Measurements from ENCODE around the gene EXD3. TPM values are rescaled to one million over a fixed set of nuclear protein-coding genes. Genes with fewer than 3 reads are reported as not detected.

Gene EXD3
- total RNA-seq, 1 donor, result 7.3 TPM

DNA sequence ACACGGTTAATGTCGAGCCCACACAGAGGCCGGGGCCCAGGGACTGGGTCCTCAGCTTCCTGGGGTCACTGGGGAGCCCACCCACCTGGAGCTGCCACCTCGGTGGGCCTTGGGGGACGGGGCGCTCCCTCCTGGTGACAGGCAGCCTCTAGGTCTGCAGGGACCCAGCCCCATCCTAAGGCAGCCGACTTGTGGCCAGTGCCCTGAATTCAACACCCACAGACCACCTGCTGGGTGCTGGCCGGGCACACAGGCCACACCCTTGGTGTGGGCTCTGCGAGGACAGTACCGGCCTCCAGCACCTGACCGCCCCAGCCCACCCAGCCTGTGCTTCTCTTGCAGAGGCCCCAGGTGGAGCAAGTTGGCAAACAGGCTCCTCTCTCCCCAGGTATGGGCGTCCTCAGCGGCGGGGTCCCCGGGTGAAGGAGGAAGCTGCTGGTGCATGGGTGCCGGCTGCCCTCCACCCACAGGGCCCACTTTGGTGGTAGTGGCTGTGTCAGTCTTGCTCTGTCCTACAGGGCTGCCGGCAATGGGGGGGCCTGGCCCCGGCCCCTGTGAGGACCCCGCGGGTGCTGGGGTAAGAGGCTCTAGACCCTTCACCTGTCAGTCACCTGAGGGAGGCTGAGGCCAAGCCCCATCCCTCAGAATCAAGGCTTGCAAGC, 9.9 kb upstream of the EXD3 start:
- TF ChIP-seq, protein P1, sequence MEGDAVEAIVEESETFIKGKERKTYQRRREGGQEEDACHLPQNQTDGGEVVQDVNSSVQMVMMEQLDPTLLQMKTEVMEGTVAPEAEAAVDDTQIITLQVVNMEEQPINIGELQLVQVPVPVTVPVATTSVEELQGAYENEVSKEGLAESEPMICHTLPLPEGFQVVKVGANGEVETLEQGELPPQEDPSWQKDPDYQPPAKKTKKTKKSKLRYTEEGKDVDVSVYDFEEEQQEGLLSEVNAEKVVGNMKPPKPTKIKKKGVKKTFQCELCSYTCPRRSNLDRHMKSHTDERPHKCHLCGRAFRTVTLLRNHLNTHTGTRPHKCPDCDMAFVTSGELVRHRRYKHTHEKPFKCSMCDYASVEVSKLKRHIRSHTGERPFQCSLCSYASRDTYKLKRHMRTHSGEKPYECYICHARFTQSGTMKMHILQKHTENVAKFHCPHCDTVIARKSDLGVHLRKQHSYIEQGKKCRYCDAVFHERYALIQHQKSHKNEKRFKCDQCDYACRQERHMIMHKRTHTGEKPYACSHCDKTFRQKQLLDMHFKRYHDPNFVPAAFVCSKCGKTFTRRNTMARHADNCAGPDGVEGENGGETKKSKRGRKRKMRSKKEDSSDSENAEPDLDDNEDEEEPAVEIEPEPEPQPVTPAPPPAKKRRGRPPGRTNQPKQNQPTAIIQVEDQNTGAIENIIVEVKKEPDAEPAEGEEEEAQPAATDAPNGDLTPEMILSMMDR (IDR thresholded peaks at IDR 0.05; ENCODE audit: insufficient read depth, low read depth, low read length), result no peak
- no peak overlapping the region for H3K4me3 ChIP-seq (ENCODE audit: low read depth, low read length)
- DNase-seq (ENCODE audit: low read depth), result no peak

DNA sequence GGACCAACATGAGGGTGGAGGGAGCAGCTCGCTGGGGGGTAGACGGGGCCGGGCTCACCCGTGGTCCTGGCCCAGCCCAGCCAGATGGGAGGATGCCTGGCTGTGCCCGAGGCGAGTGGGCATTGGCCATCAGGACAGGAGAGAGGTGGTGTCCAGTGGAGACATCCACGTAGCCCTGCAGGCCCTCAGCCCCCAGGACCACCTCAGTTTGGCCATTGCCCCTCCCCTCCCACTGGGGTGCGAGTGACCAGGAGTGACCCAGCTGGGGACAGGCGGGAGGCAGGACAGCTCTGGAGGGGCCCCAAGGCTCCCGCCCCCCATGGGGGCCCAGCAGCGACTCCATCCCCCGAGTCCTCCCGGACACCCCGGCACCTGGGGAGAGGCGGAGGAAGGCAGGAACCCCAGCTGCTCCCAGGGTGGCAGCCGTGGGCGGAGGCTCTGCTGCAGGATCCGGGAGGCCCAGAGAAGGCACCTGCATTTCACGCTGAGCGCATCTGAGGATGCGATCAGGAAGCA, 8.5 kb upstream of the EXD3 start:
- TF ChIP-seq, protein P1 (IDR thresholded peaks at IDR 0.05; ENCODE audit: insufficient read depth, low read depth, low read length), result no peak
- no peak overlapping the region for H3K4me3 ChIP-seq (ENCODE audit: low read depth, low read length)
- DNase-seq (ENCODE audit: low read depth), result no peak

DNA sequence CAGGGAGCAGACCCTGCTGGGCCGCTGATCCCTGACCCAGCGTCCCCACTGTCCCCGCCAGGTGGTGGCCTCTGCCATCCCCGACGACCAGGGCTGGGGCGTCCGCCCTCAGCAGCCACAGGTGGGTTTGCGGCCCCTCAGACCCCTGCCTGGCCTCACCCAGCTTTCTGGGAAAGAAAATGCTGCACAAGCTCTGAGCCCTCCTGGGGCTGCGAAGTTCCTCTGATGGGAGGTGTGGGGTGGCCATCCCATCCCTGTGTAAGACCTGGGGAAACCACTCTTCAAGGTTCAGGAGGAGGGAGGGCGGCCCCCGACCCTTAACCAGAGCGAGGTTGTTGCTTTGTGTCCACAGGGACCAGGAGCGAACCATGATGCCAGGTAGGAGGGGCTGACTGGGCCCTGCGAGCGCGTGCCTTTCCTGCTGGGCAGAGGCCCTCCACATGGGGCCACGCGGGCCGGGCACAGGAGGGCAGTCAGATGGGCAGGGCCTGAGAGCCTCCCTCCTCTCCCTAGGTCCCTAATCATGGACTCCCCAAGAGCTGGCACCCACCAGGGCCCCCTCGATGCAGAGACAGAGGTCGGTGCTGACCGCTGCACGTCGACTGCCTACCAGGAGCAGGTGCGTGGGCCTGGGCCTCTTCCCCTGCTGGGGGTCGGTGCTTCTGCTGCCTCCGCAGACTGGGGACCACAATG, 7.9 kb upstream of the EXD3 start:
- TF ChIP-seq, protein P1 (IDR thresholded peaks at IDR 0.05; ENCODE audit: insufficient read depth, low read depth, low read length), result no peak
- no peak for DNase-seq (ENCODE audit: low read depth)
- no peak overlapping the region for H3K4me3 ChIP-seq (ENCODE audit: low read depth, low read length)

DNA sequence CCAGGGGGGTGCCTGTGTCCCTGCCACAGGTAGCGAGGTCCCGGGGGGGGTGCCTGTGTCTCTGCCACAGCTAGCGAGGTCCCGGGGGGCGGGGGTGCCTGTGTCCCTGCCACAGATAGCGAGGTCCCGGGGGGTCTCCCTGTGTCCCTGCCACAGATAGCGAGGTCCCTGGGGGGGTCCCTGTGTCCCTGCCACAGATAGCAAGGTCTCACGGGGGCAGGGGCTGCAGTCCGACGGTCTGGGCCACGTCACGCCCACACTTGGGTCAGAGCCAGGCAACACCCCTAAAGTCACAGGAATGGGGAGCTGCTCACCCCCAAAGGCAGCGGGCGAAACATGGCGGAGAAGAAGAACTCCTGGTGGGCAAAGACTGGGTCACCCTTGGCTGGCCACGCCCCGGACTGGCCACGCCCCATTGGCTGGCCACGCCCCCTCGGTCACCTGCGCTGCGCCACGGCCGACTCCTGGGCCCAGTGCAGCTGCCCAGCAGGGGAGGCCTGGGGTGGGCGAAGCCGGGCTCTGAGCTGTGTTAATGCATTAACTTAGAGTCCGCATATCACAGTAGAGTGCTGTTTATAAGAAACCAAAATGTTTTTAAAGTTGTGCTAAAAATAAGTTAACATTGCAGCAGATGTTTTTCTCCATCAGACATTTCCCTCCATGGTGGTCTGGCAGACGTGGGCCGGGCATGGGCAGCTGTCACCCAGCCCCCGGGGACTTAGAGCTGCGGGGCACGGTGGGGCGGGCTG, 7.2 kb upstream of the EXD3 start:
- no peak overlapping the region for H3K4me3 ChIP-seq (ENCODE audit: low read depth, low read length)
- TF ChIP-seq, protein P1 (IDR thresholded peaks at IDR 0.05; ENCODE audit: insufficient read depth, low read depth, low read length), result no peak
- no peak for DNase-seq (ENCODE audit: low read depth)

DNA sequence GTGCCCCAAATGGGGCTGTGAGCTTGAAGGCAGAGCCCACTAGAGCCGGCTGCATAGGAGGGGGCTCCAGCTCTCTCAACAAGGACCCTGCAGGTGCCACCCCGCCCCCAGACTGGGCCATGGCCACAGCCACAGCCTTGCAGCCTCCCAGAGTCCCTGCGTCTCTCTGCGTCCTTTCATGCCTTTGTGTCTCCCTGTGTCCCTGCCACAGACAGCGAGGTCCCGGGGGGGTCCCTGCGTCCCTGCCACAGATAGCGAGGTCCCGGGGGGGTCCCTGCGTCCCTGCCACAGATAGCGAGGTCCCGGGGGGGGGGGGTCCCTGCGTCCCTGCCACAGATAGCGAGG, 6.6 kb upstream of the EXD3 start:
- H3K4me3 ChIP-seq (ENCODE audit: low read depth, low read length), result no peak overlapping the region
- no peak for DNase-seq (ENCODE audit: low read depth)
- TF ChIP-seq, protein P1 (IDR thresholded peaks at IDR 0.05; ENCODE audit: insufficient read depth, low read depth, low read length), result no peak

DNA sequence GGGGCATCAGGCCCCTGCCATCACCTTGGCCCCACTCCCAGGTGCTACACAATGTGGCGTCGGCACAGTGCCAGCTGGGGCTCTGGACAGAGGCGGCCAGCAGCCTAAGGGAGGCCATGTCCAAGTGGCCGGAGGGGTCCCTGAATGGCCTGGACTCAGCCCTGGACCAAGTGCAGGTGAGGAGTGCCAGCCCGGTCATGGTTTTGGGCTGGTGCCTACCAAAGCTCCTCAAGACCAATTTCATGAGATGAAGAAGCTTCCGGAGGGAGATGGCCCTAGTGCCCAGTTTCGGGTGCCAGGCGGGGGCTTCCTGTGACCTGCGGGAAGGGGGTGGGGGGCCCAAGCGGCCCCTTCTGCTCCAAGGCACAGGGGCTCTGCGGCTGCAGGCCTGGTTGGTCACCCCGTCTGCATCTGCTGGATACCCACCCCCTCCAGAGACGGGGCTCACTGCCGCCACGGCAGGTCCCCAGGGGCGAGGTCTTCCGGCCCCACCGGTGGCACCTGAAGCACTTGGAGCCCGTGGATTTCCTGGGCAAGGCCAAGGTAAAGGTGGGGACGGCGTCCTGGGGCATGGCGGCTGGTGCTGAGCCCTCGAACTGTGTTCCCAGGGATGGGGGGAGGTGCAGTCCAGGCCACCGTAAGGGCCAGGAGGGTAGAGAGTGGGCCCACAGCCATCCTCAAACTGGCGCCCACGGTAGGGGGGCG, 6.0 kb upstream of the EXD3 start:
- TF ChIP-seq, protein P1 (IDR thresholded peaks at IDR 0.05; ENCODE audit: insufficient read depth, low read depth, low read length), result no peak
- DNase-seq (ENCODE audit: low read depth), result no peak
- H3K4me3 ChIP-seq (ENCODE audit: low read depth, low read length), result no peak overlapping the region
